GM12878 (cell line): ENCODE measurements around the gene LAMC3. TPM values are rescaled to one million over a fixed set of nuclear protein-coding genes. Genes with fewer than 3 reads are reported as not detected.

Source experiments
- ATAC-seq: fragments of 200-7000 bp; cut with Tn5 transposase; 3 replicates; pipeline ENCODE4 v1.9.1; 2020; ENCODE audit warnings: mild to moderate bottlenecking, moderate library complexity
- BruUV-seq: library from RNA; stranded (reverse); fragments of 400-500 nt; replicated peaks from 2 replicates; lab custom pipeline; 2021; lab: Mats Ljungman, UMichigan
- CTCF ChIA-PET: fragments of 300-600 bp; sonication (Branson Sonifier 250); formaldehyde crosslinking; extraction: SDS; loops from one replicate; lab custom pipeline; 2021; ENCODE audit warnings: inconsistent platforms; lab: Yijun Ruan, JAX
- POLR2A ChIA-PET: fragments of 350-600 bp; formaldehyde crosslinking; extraction: SDS; loops from one replicate; lab custom pipeline; 2021; ENCODE audit warnings: inconsistent platforms; lab: Charles Lee
- RAD21 ChIA-PET: fragments of 300-600 bp; sonication (Branson Sonifier 250); formaldehyde crosslinking; loops from one replicate; lab custom pipeline; 2023; ENCODE audit warnings: antibody characterized with exemption; ENCODE audit not compliant: unreplicated experiment; lab: Charles Lee
- SMC1A ChIA-PET: fragments of 300-600 bp; sonication (Branson Sonifier 250); formaldehyde crosslinking; loops from one replicate; lab custom pipeline; 2023; ENCODE audit not compliant: unreplicated experiment, uncharacterized antibody; lab: Charles Lee
- DNase-seq: peaks from one replicate; pipeline ENCODE4 v3.0.0-alpha.2; 2011; ENCODE audit warnings: low read depth, low spot score
- FAIRE-seq: peaks from 3 replicates; lab custom pipeline; 2011; peaks lifted over from hg19 to GRCh38; lab: Jason Lieb, UNC
- H2AFZ ChIP-seq: 2 replicates; pipeline ENCODE4 v1.6.0; 2011; ENCODE audit warnings: low read depth, low read length, control low read depth; ENCODE audit not compliant: control insufficient read depth
- H3K27ac ChIP-seq: 2 replicates; pipeline ENCODE4 v1.5.1; 2011; ENCODE audit warnings: control low read depth; ENCODE audit not compliant: control insufficient read depth, insufficient read depth
- H3K27me3 ChIP-seq, 2 experiments: replicated peaks in 1 of 2; 2 replicates each; pipeline versions ENCODE4 v1.6.0 to v1.6.1; 2011; ENCODE audit warnings: low read length in 1 of 2; ENCODE audit not compliant: control insufficient read depth in 2 of 2, insufficient read depth in 2 of 2
- H3K36me3 ChIP-seq, 2 experiments: 2 replicates each; pipeline ENCODE4 v1.5.1; 2011; ENCODE audit warnings: low read length in 1 of 2; ENCODE audit not compliant: control insufficient read depth in 2 of 2, insufficient read depth in 2 of 2
- H3K4me1 ChIP-seq: 2 replicates; pipeline ENCODE4 v1.6.1; 2011; ENCODE audit warnings: mild to moderate bottlenecking, low read length, moderate library complexity, mixed read lengths; ENCODE audit not compliant: control insufficient read depth, insufficient read depth
- H3K4me2 ChIP-seq: 2 replicates; pipeline ENCODE4 v1.6.0; 2011; ENCODE audit warnings: control low read depth; ENCODE audit not compliant: control insufficient read depth, insufficient read depth
- H3K4me3 ChIP-seq: fragments of 200-600 bp; sonication (generic); 2 replicates; pipeline ENCODE4 v1.5.1; 2016
- H3K79me2 ChIP-seq: 2 replicates; pipeline ENCODE4 v1.6.0; 2011; ENCODE audit warnings: low read length; ENCODE audit not compliant: control insufficient read depth, insufficient read depth
- H3K9ac ChIP-seq: 2 replicates; pipeline ENCODE4 v1.8.0; 2011; ENCODE audit warnings: low read length, control low read depth, mixed read lengths; ENCODE audit not compliant: control insufficient read depth, insufficient read depth
- H3K9me3 ChIP-seq: replicated peaks from 3 replicates; pipeline ENCODE4 v1.5.1; 2011; ENCODE audit warnings: mild to moderate bottlenecking, low read length; ENCODE audit not compliant: control insufficient read depth, insufficient read depth
- H4K20me1 ChIP-seq: 2 replicates; pipeline ENCODE4 v1.6.0; 2011; ENCODE audit not compliant: control insufficient read depth, insufficient read depth
- DPF2 ChIP-seq: fragments of 450-650 bp; IDR thresholded peaks from 2 replicates; pipeline ENCODE4 v1.6.1; 2017; ENCODE audit warnings: mild to moderate bottlenecking
- MYB ChIP-seq: fragments of 150-350 bp; IDR thresholded peaks from 2 replicates; pipeline ENCODE4 v1.6.1; 2014; ENCODE audit warnings: mild to moderate bottlenecking, low read depth, low read length, borderline replicate concordance
- SREBF1 ChIP-seq: IDR thresholded peaks from 2 replicates; pipeline ENCODE4 v1.6.1; 2012; ENCODE audit warnings: mild to moderate bottlenecking, low read length
- ZNF207 ChIP-seq: fragments of 450-650 bp; IDR thresholded peaks from 2 replicates; pipeline ENCODE4 v1.6.1; 2014; ENCODE audit warnings: antibody characterized with exemption, mild to moderate bottlenecking, borderline replicate concordance
- WGBS: methylation state at CpG from one replicate; pipeline ENCODE4 v1.1.6; 2016; ENCODE audit warnings: low lambda C conversion rate; ENCODE audit not compliant: insufficient replicate concordance, insufficient coverage; ENCODE audit errors: missing lambda C conversion rate; 5-methylcytosine and 5-hydroxymethylcytosine counted together
- in situ Hi-C: fragments of 300-500 bp; cut with MboI; formaldehyde crosslinking; loops from 9 replicates; pipeline ENCODE4 v1.14.3; 2018; ENCODE audit warnings: mixed read lengths
- intact Hi-C: fragments of 100-400 bp; cut with micrococcal nuclease; formaldehyde crosslinking; loops from one replicate; pipeline ENCODE4 v1.14.2; 2022; ENCODE audit not compliant: unreplicated experiment
- polyA plus RNA-seq, 11 experiments: library from polyadenylated mRNA; depleted of rRNA in 4 of 11; unstranded in 6 of 11; stranded (reverse) in 5 of 11; fragments of >200 nt; fragmentation: Nextera tagmentation in 4 of 11; fragmentation: Illumina TruSeq in 1 of 11; extraction: Ambion mirVana in 4 of 11; extraction: Trizol in 1 of 11; gene quantifications; 1 replicate in 1 of 11; 2 replicates in 10 of 11; pipeline versions ENCODE4 v1.2.1 to v1.2.3, GENCODE V29; 2011 to 2016; ENCODE audit warnings: inconsistent platforms in 2 of 11, missing spikeins in 2 of 11, low read depth in 1 of 11
- total RNA-seq, 4 experiments: library from RNA; depleted of rRNA in 3 of 4; stranded (reverse); fragments of >200 nt in 3 of 4; fragmentation: Illumina TruSeq in 1 of 4; extraction: Trizol in 1 of 4; gene quantifications; 2 replicates each; pipeline versions ENCODE4 v1.2.1 to v1.2.3, GENCODE V29; 2013 to 2021
- TF ChIP-seq, protein P1 (sequence below), 3 experiments: IDR thresholded peaks in 2 of 3; conservative IDR thresholded peaks in 1 of 3; 2 replicates each; pipeline ENCODE4 v1.5.1; 2011; ENCODE audit warnings: low read depth in 3 of 3, low read length in 3 of 3, mild to moderate bottlenecking in 3 of 3, control low read depth in 2 of 3, moderate library complexity in 2 of 3, inconsistent platforms in 1 of 3, mixed read lengths in 1 of 3; ENCODE audit not compliant: control insufficient read depth in 2 of 3, insufficient read depth in 1 of 3; ENCODE audit errors: extremely low read depth in 1 of 3

Gene LAMC3
- total and polyA plus RNA-seq, 10 of the 15 experiments (the other 5 are each of a cell fraction or from before 2014, with no cell fraction given) = under 0.01 to 0.08 TPM; not detected in 8

DNA sequence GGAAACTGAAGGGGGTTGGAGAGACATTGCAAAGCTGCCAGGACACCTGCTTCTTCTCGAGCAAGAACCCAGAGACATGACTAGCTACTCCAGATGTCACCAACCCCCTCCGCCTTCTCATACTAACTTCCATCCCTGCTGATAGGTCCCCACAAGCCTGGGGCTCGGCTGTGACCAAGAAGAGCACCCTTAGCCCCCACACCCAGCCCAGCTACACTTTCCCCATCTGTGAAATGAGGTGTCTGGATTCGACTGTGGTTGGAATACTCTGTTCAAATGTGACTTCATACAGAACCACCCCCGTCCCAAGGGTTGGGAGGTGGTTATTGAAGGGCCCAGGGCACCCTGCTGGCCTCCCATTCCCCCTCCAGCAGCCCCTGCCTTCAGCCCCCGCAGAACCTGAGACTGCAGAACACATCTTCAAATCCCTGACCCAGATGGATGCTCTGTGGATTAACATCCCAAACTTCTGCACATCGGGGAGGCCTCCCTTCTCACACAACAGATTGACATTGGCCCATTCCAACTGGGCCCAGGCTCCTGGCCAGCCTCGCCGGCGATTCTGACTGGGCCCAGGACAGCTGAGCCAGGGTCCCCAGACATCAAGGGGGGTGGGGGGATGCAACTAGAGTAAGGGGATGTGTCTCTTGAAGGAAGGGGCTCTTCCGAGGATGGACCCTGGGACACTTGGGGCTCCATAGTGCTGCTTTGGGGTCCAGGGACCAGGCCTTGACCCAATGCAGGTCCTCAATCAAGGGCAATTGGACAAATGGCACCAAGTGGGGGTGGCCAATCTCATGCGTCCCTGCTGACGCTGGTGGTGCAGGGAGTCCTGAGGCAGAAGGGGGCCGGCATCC lies 48.2 kb upstream of the LAMC3 start (continued):
- TF ChIP-seq, protein P1, sequence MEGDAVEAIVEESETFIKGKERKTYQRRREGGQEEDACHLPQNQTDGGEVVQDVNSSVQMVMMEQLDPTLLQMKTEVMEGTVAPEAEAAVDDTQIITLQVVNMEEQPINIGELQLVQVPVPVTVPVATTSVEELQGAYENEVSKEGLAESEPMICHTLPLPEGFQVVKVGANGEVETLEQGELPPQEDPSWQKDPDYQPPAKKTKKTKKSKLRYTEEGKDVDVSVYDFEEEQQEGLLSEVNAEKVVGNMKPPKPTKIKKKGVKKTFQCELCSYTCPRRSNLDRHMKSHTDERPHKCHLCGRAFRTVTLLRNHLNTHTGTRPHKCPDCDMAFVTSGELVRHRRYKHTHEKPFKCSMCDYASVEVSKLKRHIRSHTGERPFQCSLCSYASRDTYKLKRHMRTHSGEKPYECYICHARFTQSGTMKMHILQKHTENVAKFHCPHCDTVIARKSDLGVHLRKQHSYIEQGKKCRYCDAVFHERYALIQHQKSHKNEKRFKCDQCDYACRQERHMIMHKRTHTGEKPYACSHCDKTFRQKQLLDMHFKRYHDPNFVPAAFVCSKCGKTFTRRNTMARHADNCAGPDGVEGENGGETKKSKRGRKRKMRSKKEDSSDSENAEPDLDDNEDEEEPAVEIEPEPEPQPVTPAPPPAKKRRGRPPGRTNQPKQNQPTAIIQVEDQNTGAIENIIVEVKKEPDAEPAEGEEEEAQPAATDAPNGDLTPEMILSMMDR (IDR thresholded peaks at IDR 0.05 in 2 of 3, conservative IDR thresholded peaks at IDR 0.05 in 1 of 3; ENCODE audit: control insufficient read depth in 2 of 3, extremely low read depth in 1 of 3, insufficient read depth in 1 of 3, low read depth in 3 of 3, low read length in 3 of 3) = no peak
- TF ChIP-seq DPF2 = no peak

DNA sequence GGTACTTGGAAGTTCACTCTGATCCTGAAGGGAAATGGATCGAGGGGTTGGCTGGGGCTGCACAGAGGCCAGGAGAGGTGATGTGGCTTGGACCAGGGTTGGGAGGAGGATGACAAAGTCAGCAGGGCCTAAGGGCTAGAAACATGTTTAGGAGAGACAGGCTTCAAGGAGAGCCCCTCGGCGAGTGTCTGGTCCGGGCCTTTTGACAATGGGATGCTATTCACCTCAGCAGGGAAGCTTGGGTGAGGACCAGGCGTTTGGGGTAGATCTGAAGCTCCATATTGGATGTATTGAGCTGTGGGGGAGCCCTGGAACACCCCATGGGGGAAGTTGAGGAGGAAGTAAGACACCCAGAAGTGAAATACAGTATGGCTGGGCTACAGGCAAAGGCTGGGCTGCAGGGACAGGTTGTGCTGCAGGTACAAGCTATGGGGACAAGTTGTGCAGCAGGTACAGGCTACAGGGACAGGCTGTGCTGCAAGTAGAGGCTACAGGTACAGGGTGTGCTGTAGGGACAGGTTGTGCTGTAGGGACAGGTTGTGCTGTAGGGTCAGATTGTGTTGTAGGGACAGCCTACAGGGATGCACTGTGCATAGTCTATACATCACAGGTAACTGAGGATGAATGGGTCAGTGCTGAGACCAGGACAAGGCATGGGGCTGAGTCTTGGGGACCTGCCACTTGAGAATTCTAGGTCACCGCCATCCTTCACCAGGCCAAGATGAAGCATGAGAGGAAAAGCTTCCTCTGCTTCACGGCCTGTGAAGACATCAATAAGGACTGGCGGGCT lies 47.3 kb upstream of the LAMC3 start:
- FAIRE-seq = no peak
- no peak overlapping the region for H3K4me3 ChIP-seq
- TF ChIP-seq SREBF1 (no peak), MYB (no peak), ZNF207 (no peak)
- TF ChIP-seq, all 136 proteins: peak for 0
- ChIA-PET SMC1A (no interaction called here), POLR2A (interaction anchor here (0.5 kb wide), 1 partner anchor 143 kb away, joined by 4 read pairs; no protein-coding TSS in a partner anchor), RAD21 (no interaction called here), CTCF (no interaction called here)
- no peak for DNase-seq
- Histone ChIP-seq H2AFZ (no peak overlapping the region), H3K4me2 (no peak overlapping the region), H3K27me3 (no peaks in the 10 kb centered on the region), H3K9ac (no peak overlapping the region), H3K27ac (no peak overlapping the region), H3K79me2 (no peaks in the 10 kb centered on the region), H3K4me1 (no peaks in the 10 kb centered on the region), H3K36me3 (no peaks in the 10 kb centered on the region), H4K20me1 (no peaks in the 10 kb centered on the region), H3K9me3 (peaks cover 2% of the 10 kb centered on the region; the same call in 2 of the 3 replicates)
- no peak for ATAC-seq
- no TSS peak for BruUV-seq
- in situ Hi-C loops (no loop called here), intact Hi-C loops (no loop called here)
- WGBS = 48% methylated on average over 8 of the region's 8 CpGs
